Activated CD4-positive, CD25-positive, alpha-beta regulatory T cell treated with anti-CD3 and anti-CD28 coated beads, Interleukin-2, amount 50 U/mL, for 16 hours (primary cell): ENCODE data around the gene ANKRD33.

Source experiments
- DNase-seq: peaks from one replicate; pipeline ENCODE4 v3.0.0-alpha.2; 2020; ENCODE audit warnings: low read depth, low spot score

ANKRD33 gene, protein sequence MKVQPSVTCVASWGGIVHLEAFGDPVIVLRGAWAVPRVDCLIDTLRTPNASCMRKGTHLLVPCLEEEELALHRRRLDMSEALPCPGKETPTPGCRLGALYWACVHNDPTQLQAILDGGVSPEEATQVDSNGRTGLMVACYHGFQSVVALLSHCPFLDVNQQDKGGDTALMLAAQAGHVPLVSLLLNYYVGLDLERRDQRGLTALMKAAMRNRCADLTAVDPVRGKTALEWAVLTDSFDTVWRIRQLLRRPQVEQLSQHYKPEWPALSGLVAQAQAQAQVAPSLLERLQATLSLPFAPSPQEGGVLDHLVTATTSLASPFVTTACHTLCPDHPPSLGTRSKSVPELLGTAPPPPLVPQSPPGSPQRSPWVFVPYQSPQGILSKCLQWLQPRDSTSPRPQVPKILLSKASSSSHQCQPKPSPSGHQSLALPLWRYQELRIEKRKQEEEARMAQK

DNA sequence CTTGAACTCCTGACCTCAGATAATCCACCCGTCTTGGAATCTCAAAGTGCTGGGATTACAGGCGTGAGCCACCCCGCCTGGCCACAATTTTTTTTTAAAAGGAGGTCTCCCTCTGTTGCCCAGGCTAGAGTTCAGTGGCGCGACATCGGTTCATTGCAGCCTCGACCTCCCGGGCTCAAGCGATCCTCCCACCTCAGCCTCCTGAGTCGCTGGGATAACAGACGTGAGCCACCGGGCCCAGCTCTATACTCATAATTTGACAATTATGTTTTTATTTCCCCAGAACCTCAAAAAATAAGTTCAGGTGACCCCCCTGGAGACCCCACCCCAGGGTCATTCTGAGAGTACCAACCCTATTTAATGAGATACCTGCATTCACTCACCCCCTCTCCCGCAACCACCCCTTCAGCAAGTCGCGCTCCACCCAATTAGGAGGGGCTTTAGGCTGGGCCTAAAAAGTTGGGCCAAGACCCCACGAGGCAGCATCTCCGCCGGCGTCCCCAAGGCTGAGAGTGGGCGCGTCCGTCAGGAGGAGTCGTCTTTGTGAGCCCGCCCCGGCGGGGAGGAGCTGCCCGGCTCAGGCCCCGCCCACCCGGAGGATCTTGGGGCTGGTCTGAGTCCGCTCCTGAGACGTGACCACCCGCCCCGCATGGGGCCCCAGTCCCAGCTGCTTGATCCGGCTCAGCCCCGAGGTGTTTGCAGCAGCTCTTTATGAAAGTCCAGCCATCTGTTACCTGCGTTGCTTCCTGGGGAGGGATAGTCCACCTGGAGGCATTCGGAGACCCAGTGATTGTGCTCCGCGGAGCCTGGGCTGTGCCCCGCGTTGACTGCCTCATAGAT is at the start of gene ANKRD33:
Gene ANKRD33 (plus strand): TSS at position 628 of the 840 bp plus-strand sequence. CDS start 84 bp downstream, at position 712.
- no peak for DNase-seq

- no peak for DNase-seq
Measured at GRCh38 chr12:51838762-51839161, 49.1 kb upstream of the ANKRD33 start.

DNA sequence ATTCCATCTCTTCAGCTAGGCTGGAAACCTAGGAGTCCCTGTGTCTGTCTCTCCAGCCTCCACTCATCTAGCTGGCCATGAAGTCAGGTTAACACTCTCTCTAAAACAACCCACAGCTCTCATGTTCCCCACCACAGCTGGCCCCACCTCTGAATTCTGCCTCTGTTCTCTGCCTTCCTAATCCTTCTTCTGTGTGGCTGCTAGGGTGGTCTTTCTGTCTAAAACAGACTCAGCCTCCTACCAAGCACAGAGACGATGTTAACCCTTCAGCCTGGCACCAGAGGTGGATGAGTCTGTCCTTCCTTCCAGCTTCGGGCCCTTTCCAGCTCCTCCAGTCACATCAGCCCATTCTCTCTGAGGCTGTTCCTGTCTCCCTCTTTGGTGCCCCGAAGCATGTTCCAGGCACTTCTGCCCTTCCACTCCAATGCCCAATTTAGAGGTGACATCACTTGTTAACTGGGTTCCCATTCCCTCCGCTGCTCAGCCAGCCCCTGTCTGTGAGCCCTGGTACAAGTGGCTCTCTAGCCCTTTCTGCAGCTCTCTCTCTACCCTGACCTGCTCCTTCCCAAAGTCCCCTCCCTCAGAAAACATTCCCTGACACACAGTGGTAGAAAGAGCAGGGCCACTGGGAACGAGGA is 48.5 kb upstream of the ANKRD33 start:
- no peak for DNase-seq

DNA sequence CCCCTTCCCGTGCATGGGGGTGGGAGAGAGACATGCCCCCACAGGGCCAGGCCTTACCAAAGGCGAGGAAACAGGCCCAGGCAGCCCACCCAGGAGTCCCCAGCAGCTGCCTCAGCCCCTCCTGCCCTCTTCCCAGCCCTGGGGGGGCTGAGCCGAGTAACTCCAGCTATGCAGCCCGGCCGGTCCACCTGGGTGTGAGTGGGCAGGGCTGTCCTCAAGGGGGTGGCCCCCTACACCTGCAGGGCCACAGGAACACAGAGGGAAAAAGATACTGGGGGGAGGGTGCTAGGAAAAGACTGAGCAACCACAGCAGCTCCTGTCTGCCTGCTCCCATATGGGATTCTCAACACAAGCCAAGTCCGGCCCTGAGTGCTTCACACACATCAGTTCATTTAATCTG is 46.9 kb upstream of the ANKRD33 start:
- no peak for DNase-seq

- no peak for DNase-seq
Measured at GRCh38 chr12:51841727-51842126, 46.2 kb upstream of the ANKRD33 start.

- DNase-seq: no peak
Measured at GRCh38 chr12:51844854-51845253, 43.0 kb upstream of the ANKRD33 start.

DNA sequence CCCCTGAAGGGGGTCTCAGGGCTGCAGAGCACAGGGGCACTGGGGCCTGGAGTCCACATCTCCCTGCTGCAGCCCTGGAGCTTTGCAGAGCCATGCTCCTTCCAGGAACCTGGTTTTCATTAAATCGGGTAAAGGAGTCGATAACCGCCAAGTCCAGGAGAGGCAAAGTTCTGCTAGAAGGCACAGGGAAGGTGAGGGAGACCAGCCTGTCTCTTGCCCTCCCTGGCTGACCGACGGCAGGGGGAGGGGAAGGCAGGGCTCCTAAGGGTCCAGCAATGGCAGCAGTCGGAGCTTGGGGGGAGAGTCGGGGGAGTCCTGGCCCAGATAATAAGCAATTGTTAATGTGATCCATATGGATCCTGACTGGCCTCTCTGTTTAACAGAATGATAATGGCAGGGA is 42.4 kb upstream of the ANKRD33 start:
- DNase-seq: no peak

- DNase-seq: no peak
Measured at GRCh38 chr12:51846271-51846691, 41.6 kb upstream of the ANKRD33 start.

GRCh38 chr12:51846911-51847642 is 40.8 kb upstream of the ANKRD33 start:
- DNase-seq: no peak

DNA sequence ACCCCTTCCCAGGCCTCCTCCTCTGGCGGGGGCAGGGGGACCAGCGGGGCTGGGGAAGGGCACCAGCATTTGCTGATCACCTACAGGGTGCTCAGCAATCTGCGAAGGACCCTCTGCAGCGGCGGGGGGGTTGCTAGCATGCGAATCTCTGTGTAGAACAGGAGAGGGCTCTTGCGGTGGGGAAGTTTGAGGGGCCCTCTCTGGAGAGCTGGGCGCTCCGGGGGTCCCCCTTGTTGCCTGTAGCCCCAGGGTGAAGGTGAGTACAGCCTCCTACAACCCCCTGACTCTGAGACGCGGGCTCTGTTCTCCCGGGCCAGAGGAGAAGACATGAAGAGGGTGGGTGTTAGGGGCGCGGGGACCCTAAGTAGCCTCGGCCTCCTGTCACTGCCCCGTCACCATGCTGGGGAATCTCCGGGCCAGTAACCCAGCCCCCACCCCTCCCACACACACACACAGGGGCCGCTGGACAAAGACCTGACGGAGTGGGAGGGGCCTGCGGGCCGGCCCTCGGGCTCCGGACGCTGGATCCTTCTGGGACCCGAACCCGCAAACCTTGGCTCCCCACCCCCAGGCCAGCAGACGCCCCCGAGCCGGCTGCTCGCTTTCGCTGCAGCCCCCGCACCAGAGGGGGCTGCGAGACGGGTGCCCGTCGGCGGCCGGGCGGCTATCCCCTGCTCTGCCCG is 40.1 kb upstream of the ANKRD33 start:
- DNase-seq: no peak

- DNase-seq: no peak
Measured at GRCh38 chr12:51848326-51848727, 39.6 kb upstream of the ANKRD33 start, which contains the start of gene FIGNL2. TSS of gene FIGNL2 (minus strand) at chr12:51848718. CDS start at chr12:51822413, 26,305 bp downstream.

GRCh38 chr12:51848841-51849735 is 38.8 kb upstream of the ANKRD33 start:
- DNase-seq: no peak

DNA sequence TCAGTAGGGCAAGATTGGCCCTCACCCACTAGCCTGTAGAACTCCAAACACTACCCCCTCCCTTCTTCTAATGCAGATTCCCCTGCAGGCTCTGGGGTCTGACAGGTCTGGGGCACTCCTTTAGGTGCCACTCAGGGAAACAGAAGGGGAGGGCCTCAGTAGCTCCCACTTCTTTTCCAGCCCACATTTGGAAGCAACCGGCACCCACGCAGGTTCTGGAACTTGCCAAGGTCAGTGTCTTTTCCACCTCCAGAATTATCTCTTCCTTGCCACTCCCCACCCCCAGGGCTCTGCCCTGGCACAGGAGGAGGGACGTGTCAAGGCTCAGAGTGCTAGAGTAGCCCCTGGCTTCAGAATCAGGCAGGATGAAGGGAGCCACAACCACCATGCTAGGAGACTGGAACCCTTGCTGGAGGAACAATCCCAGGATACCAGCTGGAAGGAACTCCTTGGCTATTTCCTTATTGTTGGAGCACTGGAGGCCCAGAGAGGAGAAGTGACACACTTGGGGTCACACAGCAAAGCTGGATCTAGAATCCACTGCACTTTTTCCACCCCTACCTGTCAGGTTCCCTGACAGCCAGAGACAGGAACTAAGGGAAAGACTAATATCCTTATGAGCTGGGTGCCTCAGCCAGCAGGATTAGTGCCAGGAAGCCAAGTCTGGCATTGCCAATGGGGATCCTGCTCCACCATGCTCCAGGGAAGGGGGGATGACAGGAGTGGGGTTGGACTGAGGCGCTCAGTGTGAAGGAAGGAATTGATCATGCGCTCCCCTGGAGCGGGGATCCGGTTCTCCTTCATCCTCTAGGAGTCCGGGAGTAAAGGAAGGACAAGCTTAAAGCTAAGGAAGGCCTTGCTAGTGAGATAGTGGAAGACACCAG is 37.6 kb upstream of the ANKRD33 start:
- DNase-seq: no peak

DNA sequence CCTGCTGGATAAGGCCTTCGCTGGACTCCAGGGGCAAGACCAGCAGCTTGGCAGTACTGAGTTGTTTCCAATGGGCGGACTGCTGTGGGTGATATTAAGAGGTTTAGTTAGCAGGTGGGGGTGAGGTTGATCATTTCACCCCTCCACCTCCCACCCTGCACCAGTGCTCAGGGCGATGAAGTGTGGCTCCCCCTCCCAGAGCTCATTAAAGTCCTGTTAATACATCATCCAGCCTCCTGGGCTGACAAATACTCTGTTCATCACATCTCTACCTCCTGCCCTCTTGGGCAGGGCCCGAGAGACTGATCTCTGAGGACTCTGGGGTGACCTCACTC is 37.0 kb upstream of the ANKRD33 start:
- no peak for DNase-seq

GRCh38 chr12:51851413-51852124 is 36.3 kb upstream of the ANKRD33 start:
- no peak for DNase-seq

- DNase-seq: no peak
Measured at GRCh38 chr12:51852404-51853137, 35.3 kb upstream of the ANKRD33 start.
